Left ventricle myocardium superior (tissue), 1 donor: Measurements from ENCODE around the gene TECPR1. TPM values are rescaled to one million over a fixed set of nuclear protein-coding genes. Genes with fewer than 3 reads are reported as not detected.
A peak's percentile ranks its signal among the peaks of the same experiment; 100 is the strongest.

ENCODE experiments used
- ATAC-seq: fragments of 200-7000 bp; cut with Tn5 transposase; one replicate; pipeline ENCODE4 v1.9.1; 2020; ENCODE audit warnings: mild to moderate bottlenecking, moderate library complexity
- DNase-seq: peaks from one replicate; pipeline ENCODE4 v3.0.0-alpha.2; 2020
- intact Hi-C: fragments of 100-400 bp; cut with micrococcal nuclease; formaldehyde crosslinking; loops from one replicate; pipeline ENCODE4 v1.11.0; 2022
- total RNA-seq: library from RNA; stranded (reverse); fragmentation: NEBNext Ultra II Directional; extraction: Animal tissue kit (Norgen Biotek cat#: 25700); gene quantifications from one replicate; pipeline ENCODE4 v1.2.1, GENCODE V29; 2021
- donor health status: DM: no; HTN: yes; CAD: no; lungs with severe emphysema.

TECPR1 gene
- total RNA-seq, 1 donor from 2014 or later, result 25.2 TPM

DNA sequence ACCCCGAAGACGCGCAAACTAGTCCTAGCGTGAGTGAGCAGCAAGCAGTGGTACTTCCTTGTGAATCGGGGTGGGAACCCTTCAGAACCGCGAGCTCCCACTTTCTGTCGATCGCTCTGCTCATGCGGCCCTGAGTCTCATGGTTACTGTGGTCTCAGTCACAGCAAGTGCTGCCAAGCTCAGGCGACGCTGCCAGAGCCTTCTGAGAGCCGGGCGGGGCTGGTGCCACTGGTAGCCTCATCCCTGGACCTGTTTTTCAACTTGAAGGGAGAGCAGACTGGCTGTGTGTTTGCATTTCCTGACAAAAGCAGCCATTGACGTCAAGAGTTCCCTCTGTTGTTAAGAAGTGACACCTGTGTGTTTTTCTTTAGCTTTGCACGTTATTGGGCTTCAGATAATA, 73.7 kb downstream of the TECPR1 start:
- ATAC-seq (peak; percentile 93), DNase-seq (peak; percentile 87)
- intact Hi-C loops, result loop anchor here (5.0 kb wide), 1 partner anchor 156 kb away; no protein-coding TSS in a partner anchor

DNA sequence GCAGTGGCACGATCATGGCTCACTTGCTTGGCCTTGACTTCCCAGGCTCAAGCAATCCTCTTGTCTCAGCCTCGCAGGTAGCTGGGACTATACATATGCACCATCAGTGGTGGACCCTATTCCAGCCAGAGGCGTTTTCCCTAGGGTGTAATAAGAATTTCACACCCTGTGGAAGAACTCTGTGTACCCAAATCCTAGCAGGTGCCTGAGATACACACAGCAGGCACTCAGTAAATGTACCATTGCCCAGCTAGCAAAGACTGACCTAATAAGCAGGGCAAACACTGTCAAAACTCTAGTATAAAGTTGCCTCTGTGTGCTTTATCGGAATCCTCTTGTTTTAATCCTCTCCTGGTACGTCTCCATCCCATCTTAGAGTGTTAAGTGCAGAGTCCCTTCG, 74.5 kb downstream of the TECPR1 start:
- intact Hi-C loops, result loop anchor here (5.0 kb wide), 1 partner anchor 155 kb away; no protein-coding TSS in a partner anchor
- DNase-seq (no peak), ATAC-seq (peak; percentile 47)

DNA sequence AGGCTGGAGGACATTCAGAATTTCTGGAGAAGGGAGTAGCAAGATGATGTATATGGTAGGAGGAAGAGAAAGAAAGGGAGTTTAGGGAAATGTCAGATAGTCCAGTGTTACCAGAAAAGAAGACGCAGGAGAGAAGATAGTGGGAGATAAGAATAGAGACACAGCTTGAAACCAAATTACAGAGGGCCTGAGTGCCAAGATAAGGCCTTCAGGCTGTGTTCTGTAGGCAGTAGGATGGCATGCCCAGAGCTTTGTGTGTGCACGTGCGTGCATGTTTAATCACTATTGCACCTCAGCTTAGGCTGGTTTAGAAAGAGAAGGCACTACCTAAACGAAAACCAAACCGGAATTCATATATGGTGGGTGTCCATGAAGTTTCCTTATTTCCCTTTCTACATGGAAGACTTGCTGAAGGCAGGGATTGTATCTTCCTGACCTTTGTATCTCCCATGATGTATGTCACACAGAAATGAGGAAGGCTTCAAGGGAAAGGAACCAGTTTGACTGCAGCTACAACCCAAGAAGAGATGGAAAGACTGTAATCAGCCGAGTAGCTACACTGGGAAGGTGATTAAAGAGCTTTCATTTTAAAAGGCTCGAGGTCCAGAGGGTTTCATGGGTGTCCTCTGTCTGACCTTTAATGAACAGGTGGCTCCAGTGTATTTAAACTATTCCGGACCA, 76.6 kb downstream of the TECPR1 start:
- intact Hi-C loops, result loop anchor here (5.0 kb wide), 1 partner anchor 153 kb away; no protein-coding TSS in a partner anchor
- no peak for DNase-seq
- ATAC-seq, result no peak

DNA sequence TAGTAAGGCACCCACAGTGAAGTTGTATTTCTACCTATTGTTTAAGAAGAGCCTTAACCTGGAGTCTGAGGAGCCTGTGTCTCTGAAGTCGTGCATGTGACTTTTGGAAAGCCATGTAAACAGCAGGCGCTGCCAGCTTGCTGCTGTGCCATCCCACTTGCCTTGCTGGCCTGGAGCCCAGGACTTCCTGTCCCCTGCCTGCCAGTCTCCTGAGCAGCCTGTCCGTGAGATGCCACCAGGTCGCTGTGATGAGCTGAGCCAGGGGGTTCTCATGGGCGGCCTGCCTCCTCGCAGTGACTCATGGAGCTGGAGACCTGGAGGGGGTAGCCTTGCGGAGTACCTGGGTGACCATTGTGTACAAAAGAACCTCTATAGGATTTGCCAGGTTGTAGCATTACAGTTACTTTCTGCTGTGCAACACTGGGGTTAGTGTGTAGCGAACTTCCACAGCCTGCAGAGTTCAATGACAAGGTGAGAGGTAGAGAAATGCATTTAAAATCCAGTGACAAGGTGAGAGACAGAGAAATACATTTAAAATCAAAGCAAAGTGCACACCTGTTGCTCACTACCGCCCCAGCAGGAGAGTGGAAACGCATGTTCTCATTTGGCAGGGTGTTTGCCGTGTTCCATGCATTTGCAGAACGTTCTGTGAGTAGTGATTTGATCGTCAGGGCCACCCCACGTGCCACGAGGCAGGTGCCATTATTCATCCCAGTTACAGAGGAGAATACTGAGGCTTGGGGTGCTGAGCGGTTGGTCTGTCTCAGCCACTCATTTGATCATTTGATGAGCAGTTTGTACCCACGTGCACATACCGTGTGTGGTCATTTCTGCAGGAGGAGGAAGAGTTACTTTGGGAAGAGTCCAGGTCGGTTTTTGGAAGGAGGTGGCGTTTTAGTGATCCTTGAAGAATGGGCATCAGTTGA, 77.4 kb downstream of the TECPR1 start:
- ATAC-seq (peak; percentile 80), DNase-seq (peak; percentile 79)
- intact Hi-C loops, result loop anchor here (5.0 kb wide), 1 partner anchor 152 kb away; no protein-coding TSS in a partner anchor

DNA sequence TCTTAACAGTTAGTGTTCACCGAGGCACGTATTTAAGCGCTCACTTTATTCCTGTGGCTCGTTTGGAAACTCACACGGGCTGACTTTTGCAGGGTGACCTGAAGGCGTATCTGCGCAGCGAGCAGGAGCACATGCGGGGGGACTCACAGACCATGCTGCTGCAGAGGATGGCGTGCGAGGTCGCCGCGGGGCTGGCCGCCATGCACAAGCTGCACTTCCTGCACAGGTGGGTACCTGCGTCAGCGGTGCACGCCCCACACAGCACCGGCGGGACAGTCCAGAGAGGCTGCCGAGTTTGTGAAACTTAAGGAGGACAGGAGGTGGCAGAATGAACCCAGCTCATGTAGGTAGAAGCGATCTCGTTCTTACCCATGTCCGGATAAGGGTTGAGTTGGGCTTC, 80.6 kb downstream of the TECPR1 start:
- ATAC-seq (no peak), DNase-seq (no peak)
- intact Hi-C loops, result no loop called here

DNA sequence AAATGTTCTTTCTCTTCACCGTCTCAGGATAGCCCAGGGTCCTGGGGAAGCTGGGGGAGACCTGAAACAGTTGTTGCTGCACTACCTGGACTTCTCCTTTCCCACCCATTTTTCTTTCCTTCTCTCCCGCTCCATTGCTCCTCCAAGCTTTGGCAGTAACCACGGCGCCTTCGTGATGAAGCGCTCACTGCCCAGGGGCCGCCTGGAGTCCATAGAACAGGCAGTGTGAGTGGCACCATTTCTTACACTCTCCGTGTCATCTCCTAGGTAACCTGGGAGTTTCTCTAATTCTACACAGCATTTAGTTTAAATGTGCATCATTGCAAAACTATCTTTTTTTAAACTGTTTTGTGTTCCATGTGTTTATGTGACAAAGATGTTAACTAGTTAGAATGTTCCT, 81.1 kb downstream of the TECPR1 start:
- ATAC-seq (no peak), DNase-seq (no peak)
- intact Hi-C loops, result no loop called here

DNA sequence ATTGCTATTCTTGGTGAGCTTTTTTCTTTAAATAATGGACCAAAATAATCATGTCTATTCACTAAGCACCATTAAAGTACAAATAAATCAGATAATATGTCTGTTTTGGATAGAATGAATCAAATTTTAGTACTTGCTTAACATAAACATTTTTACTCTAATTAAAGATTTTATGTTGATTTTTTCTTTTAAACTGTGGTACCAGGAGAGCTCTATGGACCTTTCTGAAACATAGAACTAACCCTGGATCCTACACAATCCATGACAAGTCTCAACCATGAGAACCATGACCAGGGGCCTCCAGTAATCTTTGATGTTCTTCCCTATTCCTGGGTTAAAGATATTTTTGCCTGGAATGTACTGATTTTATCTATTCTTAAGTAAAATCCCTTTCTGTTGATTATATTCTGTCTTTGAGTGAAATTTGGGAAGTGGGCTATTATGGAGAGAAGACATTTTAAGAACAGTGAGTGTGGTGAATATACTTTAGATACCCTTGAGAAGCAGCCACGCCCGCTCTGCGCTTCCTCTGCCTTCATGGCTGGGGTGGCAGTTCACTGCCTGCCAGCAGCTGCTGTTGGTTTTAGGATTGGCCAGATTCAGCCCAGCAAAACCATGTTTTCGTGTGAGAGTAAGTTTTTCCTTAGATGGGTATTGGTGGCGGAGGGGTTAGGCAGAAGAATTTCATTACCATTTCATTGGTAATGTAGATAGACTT, 83.0 kb downstream of the TECPR1 start:
- ATAC-seq (no peak), DNase-seq (no peak)
- intact Hi-C loops, result loop anchor here (5.0 kb wide), 1 partner anchor 62 kb away; the partner anchor contains the start of gene LMTK2

DNA sequence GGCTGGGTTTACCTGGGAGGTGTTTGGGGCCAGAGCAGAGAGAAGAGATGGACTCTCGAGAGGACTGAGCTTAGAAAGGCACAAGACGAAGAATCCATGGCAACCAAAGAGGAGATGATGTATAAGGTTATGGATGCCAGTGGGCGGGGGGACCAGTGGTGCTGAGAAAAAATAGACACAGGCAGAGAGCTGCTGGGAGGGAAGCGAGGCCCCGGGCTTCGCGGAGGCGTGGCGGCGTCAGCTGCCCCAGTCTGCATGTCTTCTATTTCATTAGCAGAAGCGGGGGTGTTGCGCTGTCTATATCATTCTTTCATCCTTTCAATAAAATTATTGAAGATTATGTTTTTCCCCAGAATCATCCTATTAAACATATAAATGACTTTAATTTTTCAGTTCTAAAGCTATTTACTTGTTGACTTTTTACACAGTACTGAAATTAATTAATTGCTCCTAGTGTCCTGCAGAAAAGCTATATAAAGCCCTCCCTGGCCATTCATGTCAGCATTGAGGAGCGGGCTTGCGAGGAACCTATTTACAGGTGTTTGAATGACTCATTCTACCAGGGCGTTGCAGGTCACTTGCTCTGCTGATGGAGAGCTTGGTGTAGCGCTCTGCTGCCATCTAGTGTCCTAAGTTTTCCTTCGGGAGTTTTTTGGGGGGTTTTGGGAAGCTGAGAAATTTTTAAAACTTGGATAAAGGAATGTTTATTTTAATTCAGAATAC, 83.7 kb downstream of the TECPR1 start:
- ATAC-seq, result peak; percentile 72
- intact Hi-C loops, result loop anchor here (5.0 kb wide), 1 partner anchor 61 kb away; the partner anchor contains the start of gene LMTK2
- DNase-seq, result peak; percentile 41

DNA sequence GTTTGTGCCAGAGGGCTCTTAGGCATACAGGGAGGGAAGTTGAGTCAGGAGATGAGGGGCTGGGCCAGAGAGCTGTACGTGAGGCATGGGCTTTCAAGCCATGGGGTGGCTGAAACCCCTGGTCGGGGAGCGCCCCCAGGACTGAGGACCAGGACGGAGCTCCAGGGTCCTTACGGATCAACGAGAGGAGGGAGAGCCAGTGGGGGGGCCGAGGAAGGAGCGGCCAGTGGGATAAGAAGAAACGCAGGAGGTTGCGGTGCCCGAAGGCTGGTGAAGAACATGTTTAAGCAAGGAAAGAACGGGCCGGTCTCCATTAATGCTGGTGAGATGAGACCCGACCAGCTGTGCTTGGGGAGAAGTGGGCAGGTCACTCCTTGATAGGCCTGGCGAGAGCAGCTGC, 84.4 kb downstream of the TECPR1 start:
- ATAC-seq, result no peak
- DNase-seq, result no peak
- intact Hi-C loops, result loop anchor here (5.0 kb wide), 1 partner anchor 60 kb away; the partner anchor contains the start of gene LMTK2

DNA sequence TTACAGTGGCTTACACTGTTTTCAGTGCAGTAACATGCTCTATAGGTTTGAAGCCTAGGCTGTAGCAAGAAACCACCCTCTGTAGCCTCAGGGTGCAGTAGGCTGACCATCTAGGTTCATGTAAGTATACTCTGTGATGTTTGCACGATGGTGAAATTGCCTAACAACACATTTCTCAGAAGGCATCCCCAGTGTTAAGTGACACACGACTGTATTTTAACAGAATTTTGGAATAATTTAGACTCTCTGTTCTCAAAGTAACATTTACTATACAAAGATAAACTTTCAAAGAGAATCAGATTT, 85.4 kb downstream of the TECPR1 start:
- DNase-seq (no peak), ATAC-seq (no peak)
- intact Hi-C loops, result loop anchor here (5.0 kb wide), 1 partner anchor 59 kb away; the partner anchor contains the start of gene LMTK2

DNA sequence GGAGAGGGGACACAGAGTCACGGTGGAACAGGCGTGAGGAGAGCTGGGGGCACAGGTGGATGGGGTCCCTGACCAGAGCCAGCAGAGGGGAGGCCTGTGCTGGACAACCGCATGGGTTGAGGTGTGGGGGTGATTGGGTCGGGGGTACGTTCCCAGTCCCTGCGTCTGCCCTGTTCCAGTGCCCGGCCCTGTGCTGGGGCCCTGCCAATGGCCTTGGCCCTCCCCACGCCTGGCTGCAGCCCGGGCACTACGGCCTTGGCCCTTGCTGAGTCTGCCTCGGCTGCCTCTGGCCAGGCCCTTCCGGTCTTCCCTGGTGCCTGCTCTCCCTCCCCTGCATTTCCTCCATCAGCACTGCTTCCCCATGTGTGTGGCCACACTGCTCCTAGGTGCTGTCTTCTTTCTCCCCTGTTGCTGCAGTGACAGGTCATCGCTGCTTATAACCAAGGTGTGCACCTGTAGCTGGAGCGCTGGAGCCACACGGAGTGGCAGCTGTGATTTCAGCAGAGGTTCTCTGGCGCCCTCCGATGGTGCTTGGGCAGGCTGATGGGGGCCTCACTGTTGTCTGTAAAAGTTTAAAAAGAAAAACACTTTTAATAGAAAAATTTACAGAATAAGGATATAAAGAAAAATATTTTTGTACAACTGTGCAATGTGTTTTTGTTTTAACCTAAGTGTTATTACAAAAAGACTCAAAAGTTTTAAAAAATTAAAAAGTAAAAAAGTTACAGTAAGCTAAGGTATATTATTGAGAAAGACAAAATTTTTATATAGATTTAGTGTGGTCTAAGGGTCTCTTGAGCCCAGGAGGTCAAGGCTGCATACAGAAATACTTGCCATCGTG, 86.0 kb downstream of the TECPR1 start:
- peak; percentile 68 for DNase-seq
- intact Hi-C loops, result loop anchor here (5.0 kb wide), 1 partner anchor 59 kb away; the partner anchor contains the start of gene LMTK2

More for the DNA sequence above, 86.0 kb downstream of the TECPR1 start:
- ATAC-seq, result peak; percentile 67

Other genes with a start within 250 kb of the TECPR1 start
- gene LMTK2, start 145.4 kb downstream of the TECPR1 start, total RNA-seq, result 24.7 TPM
- gene BHLHA15, start 40.8 kb downstream of the TECPR1 start, total RNA-seq, result not detected
- 269 TPM for gene BRI3, start 29.5 kb upstream of the TECPR1 start, total RNA-seq
- 2.0 TPM for gene BAIAP2L1, start 148.9 kb upstream of the TECPR1 start, total RNA-seq